ENCODE data around the gene RELT. TPM values are rescaled to one million over a fixed set of nuclear protein-coding genes. Genes with fewer than 3 reads are reported as not detected.

Gene RELT
- total and polyA plus RNA-seq, 9 donors = 3.2 to 4.3 (median 3.7) TPM

DNA sequence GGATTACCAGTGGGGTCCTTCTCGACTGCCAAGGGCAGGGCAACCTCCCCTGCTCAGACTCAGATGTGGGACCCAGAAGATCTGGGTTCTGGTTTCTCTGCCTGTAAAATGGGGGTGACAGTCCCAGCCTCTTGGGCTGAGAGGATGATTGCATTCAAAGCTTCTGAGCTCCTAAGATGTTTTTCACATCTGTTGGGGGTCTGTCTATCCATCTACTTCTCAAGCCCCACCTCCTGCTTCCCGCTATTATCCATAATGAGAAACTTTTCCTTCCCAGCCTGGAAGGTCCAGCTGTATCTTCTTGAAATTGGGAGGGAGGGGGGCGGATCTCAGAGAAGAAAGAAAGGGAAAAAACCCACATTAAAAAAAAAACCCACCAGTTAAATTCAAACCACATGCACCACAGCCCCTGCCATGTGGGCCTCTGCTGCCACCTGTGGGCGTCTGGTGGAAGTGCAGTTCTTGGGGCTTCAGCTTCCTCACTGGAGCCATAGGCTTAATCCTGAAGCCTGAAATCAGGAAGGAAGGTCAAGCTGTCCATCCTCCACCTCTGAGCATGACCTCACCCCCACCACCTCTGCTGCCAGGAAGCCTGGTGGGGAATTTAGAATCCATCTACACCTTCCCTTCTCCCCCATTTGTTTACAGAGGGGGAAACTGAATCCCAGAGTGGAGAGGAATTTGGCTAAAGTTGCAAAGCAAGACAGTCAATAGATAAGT lies 40.8 kb upstream of the RELT start:
- peak; percentile 97 for DNase-seq
- no peak overlapping the region for H3K4me3 ChIP-seq (ENCODE audit: low read length)
- WGBS (ENCODE audit: insufficient coverage) = 0% methylated on average over 1 of the region's 4 CpGs
- no peaks in the 10 kb centered on the region for H3K9me3 ChIP-seq (replicated peaks; ENCODE audit: control insufficient read depth, low read depth, low read length)
- peaks cover 58% of the 10 kb centered on the region for H3K4me1 ChIP-seq (ENCODE audit: control insufficient read depth, insufficient read depth, low read length)
- no peaks in the 10 kb centered on the region for H3K27me3 ChIP-seq (ENCODE audit: control insufficient read depth, insufficient read depth, low read length)
- peaks cover 5% of the 10 kb centered on the region for H3K36me3 ChIP-seq (ENCODE audit: control insufficient read depth, insufficient read depth, low read length)
- peak overlapping the region; percentile 96 for H3K27ac ChIP-seq (ENCODE audit: low read length)

- H3K36me3 ChIP-seq (ENCODE audit: control insufficient read depth, insufficient read depth, low read length) = peaks cover 6% of the 10 kb centered on the region
- 80% methylated on average over 1 of the region's 2 CpGs for WGBS (ENCODE audit: insufficient coverage)
- H3K4me3 ChIP-seq (ENCODE audit: low read length) = no peak overlapping the region
- DNase-seq = no peak
- H3K27me3 ChIP-seq (ENCODE audit: control insufficient read depth, insufficient read depth, low read length) = no peaks in the 10 kb centered on the region
- no peaks in the 10 kb centered on the region for H3K9me3 ChIP-seq (replicated peaks; ENCODE audit: control insufficient read depth, low read depth, low read length)
- no peak overlapping the region for H3K27ac ChIP-seq (ENCODE audit: low read length)
- peaks cover 45% of the 10 kb centered on the region for H3K4me1 ChIP-seq (ENCODE audit: control insufficient read depth, insufficient read depth, low read length)
Observed at GRCh38 chr11:73337846-73338245, 38.4 kb upstream of the RELT start.

GRCh38 chr11:73338279-73338678 lies 37.9 kb upstream of the RELT start:
- H3K9me3 ChIP-seq (replicated peaks; ENCODE audit: control insufficient read depth, low read depth, low read length) = no peaks in the 10 kb centered on the region
- peaks cover 45% of the 10 kb centered on the region for H3K4me1 ChIP-seq (ENCODE audit: control insufficient read depth, insufficient read depth, low read length)

DNA sequence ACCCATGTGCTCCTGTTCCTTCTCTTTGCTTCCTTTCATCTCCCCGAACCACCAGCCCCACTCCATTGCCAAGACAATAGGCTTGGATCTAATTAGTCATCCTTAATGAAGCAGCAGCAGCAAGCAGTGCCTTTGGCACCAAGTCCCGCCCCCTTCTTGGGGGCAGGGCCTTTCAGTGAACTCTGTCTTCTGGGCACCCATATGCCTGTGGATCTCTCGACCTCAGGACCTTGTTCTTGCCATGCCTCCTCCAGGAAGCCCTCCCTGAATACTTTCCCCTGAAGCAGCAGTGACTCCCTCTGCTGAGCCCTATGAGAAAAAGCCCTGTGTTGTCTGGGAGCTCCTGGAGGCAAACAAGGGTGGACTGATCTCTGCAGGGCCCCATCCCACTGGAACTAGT lies 36.0 kb upstream of the RELT start:
- Histone ChIP-seq H3K4me1 (ENCODE audit: control insufficient read depth, insufficient read depth, low read length) (peaks cover 43% of the 10 kb centered on the region), H3K27ac (ENCODE audit: low read length) (no peak overlapping the region), H3K36me3 (ENCODE audit: control insufficient read depth, insufficient read depth, low read length) (peaks cover 6% of the 10 kb centered on the region), H3K9me3 (replicated peaks; ENCODE audit: control insufficient read depth, low read depth, low read length) (no peaks in the 10 kb centered on the region), H3K27me3 (ENCODE audit: control insufficient read depth, insufficient read depth, low read length) (no peaks in the 10 kb centered on the region), H3K4me3 (ENCODE audit: low read length) (no peak overlapping the region)
- no peak for DNase-seq
- 50% methylated on average over 1 of the region's 3 CpGs for WGBS (ENCODE audit: insufficient coverage)

More at GRCh38 chr11:73338279-73338678, 37.9 kb upstream of the RELT start:
- 63% methylated on average over 2 of the region's 4 CpGs for WGBS (ENCODE audit: insufficient coverage)
- H3K27me3 ChIP-seq (ENCODE audit: control insufficient read depth, insufficient read depth, low read length) = no peaks in the 10 kb centered on the region
- H3K36me3 ChIP-seq (ENCODE audit: control insufficient read depth, insufficient read depth, low read length) = peaks cover 6% of the 10 kb centered on the region
- no peak overlapping the region for H3K27ac ChIP-seq (ENCODE audit: low read length)
- no peak for DNase-seq
- H3K4me3 ChIP-seq (ENCODE audit: low read length) = no peak overlapping the region

GRCh38 chr11:73342633-73343032 lies 33.6 kb upstream of the RELT start:
- Histone ChIP-seq H3K4me3 (ENCODE audit: low read length) (peak overlapping the region; percentile 15), H3K36me3 (ENCODE audit: control insufficient read depth, insufficient read depth, low read length) (peaks cover 13% of the 10 kb centered on the region), H3K27ac (ENCODE audit: low read length) (no peak overlapping the region), H3K9me3 (replicated peaks; ENCODE audit: control insufficient read depth, low read depth, low read length) (no peaks in the 10 kb centered on the region), H3K4me1 (ENCODE audit: control insufficient read depth, insufficient read depth, low read length) (peaks cover 37% of the 10 kb centered on the region), H3K27me3 (ENCODE audit: control insufficient read depth, insufficient read depth, low read length) (no peaks in the 10 kb centered on the region)
- 4% methylated on average over 45 of the region's 54 CpGs for WGBS (ENCODE audit: insufficient coverage)
- no peak for DNase-seq

DNA sequence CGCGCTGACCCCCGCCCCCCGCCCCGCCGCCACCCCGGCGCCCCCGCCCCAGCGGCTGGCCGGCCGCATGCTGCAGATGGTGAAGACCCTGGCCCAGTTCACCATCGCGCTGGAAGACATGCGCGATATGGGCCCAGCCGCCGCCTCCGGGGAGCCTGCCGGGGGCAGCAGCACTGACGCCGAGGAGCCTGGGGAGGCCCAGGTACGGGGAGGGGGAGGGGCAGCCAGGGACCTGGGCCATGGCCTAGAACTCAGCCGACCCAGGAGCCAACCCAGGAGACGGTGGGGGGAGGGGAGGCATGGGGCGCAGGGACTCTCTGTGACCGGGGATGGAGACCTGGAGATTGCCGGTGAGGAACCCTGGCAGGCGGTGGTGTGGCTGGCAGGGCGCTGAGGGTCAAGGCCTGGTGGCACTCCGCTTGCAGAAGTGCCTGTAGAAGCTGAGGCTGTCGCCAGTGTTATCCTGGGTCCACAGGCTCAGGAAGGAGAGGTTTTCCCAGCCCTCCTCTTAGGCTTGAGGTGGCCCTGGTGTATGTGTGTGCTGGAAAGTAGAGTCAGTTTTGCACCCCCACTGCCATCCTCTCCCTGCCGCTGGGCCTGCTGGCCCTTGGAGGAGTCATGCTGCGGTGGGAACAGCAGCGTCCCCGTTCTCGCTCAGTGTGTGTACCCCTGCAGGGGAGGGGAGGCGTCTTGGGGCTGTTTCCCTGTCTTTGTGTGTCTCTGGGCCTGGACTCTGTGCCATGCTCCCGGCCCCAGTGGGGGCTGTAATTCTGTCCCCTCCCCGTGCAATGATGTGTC lies 32.9 kb upstream of the RELT start:
- Histone ChIP-seq H3K27me3 (ENCODE audit: control insufficient read depth, insufficient read depth, low read length) (no peaks in the 10 kb centered on the region), H3K27ac (ENCODE audit: low read length) (no peak overlapping the region), H3K9me3 (replicated peaks; ENCODE audit: control insufficient read depth, low read depth, low read length) (no peaks in the 10 kb centered on the region), H3K4me1 (ENCODE audit: control insufficient read depth, insufficient read depth, low read length) (peaks cover 32% of the 10 kb centered on the region), H3K36me3 (ENCODE audit: control insufficient read depth, insufficient read depth, low read length) (peaks cover 19% of the 10 kb centered on the region), H3K4me3 (ENCODE audit: low read length) (peak overlapping the region; percentile 24)
- DNase-seq = no peak
- 21% methylated on average over 38 of the region's 40 CpGs for WGBS (ENCODE audit: insufficient coverage)

- WGBS (ENCODE audit: insufficient coverage) = 75% methylated on average over 17 of the region's 20 CpGs
- peaks cover 28% of the 10 kb centered on the region for H3K4me1 ChIP-seq (ENCODE audit: control insufficient read depth, insufficient read depth, low read length)
- H3K9me3 ChIP-seq (replicated peaks; ENCODE audit: control insufficient read depth, low read depth, low read length) = no peaks in the 10 kb centered on the region
- H3K36me3 ChIP-seq (ENCODE audit: control insufficient read depth, insufficient read depth, low read length) = peaks cover 25% of the 10 kb centered on the region
- H3K27ac ChIP-seq (ENCODE audit: low read length) = no peak overlapping the region
- no peaks in the 10 kb centered on the region for H3K27me3 ChIP-seq (ENCODE audit: control insufficient read depth, insufficient read depth, low read length)
- no peak for DNase-seq
- H3K4me3 ChIP-seq (ENCODE audit: low read length) = no peak overlapping the region
Observed at GRCh38 chr11:73344191-73344607, 32.0 kb upstream of the RELT start.

- Histone ChIP-seq H3K36me3 (ENCODE audit: control insufficient read depth, insufficient read depth, low read length) (peaks cover 27% of the 10 kb centered on the region), H3K9me3 (replicated peaks; ENCODE audit: control insufficient read depth, low read depth, low read length) (no peaks in the 10 kb centered on the region), H3K4me3 (ENCODE audit: low read length) (no peak overlapping the region), H3K27me3 (ENCODE audit: control insufficient read depth, insufficient read depth, low read length) (no peaks in the 10 kb centered on the region), H3K27ac (ENCODE audit: low read length) (no peak overlapping the region), H3K4me1 (ENCODE audit: control insufficient read depth, insufficient read depth, low read length) (peaks cover 28% of the 10 kb centered on the region)
- WGBS (ENCODE audit: insufficient coverage) = 83% methylated on average over 4 of the region's 5 CpGs
- no peak for DNase-seq
Observed at GRCh38 chr11:73345481-73346160, 30.6 kb upstream of the RELT start.

DNA sequence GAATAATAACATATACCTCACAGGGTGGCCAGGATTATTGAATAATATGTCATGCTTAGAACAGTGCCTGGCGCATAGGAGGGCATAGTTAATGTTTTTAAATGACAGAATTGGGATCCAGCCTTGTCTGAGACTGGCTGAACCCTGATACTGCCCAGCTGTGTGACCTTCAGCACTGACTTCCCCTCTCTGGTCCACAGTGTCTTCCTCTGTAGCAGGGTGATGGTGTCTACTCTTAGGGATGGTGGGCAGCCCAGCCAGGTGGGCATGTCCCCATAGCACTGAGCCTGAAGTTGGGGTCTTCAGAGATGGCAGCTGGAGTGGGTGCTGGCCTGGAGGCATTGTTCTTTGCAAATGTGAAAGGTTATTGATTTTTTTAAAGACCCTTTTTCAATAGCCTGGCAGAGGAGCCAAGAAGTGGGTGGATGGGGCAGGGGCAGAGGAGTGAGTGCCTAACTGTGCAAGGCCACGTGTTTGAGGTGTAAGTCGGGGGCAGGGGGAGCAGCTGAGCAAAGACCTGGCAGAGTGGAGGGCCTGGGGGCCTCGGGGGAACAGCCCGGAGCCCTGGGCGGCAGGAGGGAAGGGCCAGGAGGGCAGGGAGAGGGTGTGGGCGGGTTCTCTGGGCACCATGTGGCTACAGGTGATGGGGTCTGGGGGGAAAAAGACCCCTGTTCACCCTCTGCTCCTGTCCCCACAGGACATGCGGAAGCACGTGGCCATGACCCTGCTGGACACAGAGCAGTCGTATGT lies 29.8 kb upstream of the RELT start:
- peaks cover 25% of the 10 kb centered on the region for H3K36me3 ChIP-seq (ENCODE audit: control insufficient read depth, insufficient read depth, low read length)
- peaks cover 28% of the 10 kb centered on the region for H3K4me1 ChIP-seq (ENCODE audit: control insufficient read depth, insufficient read depth, low read length)
- H3K4me3 ChIP-seq (ENCODE audit: low read length) = no peak overlapping the region
- no peak for DNase-seq
- no peaks in the 10 kb centered on the region for H3K27me3 ChIP-seq (ENCODE audit: control insufficient read depth, insufficient read depth, low read length)
- no peak overlapping the region for H3K27ac ChIP-seq (ENCODE audit: low read length)
- WGBS (ENCODE audit: insufficient coverage) = 70% methylated on average over 6 of the region's 10 CpGs
- H3K9me3 ChIP-seq (replicated peaks; ENCODE audit: control insufficient read depth, low read depth, low read length) = no peaks in the 10 kb centered on the region
